Neural cell (in vitro differentiated cells): Measurements from ENCODE around the gene TMCO4. TPM values are rescaled to one million over a fixed set of nuclear protein-coding genes. Genes with fewer than 3 reads are reported as not detected.

Experiments
- H2AFZ ChIP-seq: fragments of 200-600, 300-800 bp; sonication (generic), shearing (Covaris generic); 2 replicates; pipeline ENCODE4 v1.6.0; 2014; ENCODE audit warnings: low read depth, mild to moderate bottlenecking, antibody characterized with exemption, low read length, moderate library complexity
- H3F3A ChIP-seq: fragments of 200-600 bp; shearing (Covaris generic); 2 replicates; pipeline ENCODE4 v1.6.1; 2016; ENCODE audit warnings: mild to moderate bottlenecking, moderate library complexity, mixed read lengths, antibody characterized with exemption, low read length; ENCODE audit not compliant: insufficient read depth, poor library complexity, severe bottlenecking
- H3K27ac ChIP-seq: fragments of 200-600, 300-800 bp; sonication (generic), shearing (Covaris generic); 2 replicates; pipeline ENCODE4 v1.5.1; 2014; ENCODE audit warnings: mild to moderate bottlenecking, low read length, moderate library complexity
- H3K27me3 ChIP-seq: fragments of 300-800, 200-600 bp; sonication (generic), shearing (Covaris generic); 2 replicates; pipeline ENCODE4 v1.6.0; 2014; ENCODE audit warnings: mild to moderate bottlenecking, low read depth, low read length, moderate library complexity; ENCODE audit not compliant: insufficient read depth
- H3K36me3 ChIP-seq: fragments of 300-800, 200-600 bp; sonication (generic), shearing (Covaris generic); 2 replicates; pipeline ENCODE4 v1.5.1; 2014; ENCODE audit warnings: mild to moderate bottlenecking, antibody characterized with exemption, low read length, moderate library complexity; ENCODE audit not compliant: insufficient read depth
- H3K4me2 ChIP-seq: fragments of 300-800, 200-600 bp; sonication (generic), shearing (Covaris generic); 2 replicates; pipeline ENCODE4 v1.6.0; 2014; ENCODE audit warnings: mild to moderate bottlenecking, low read length
- H3K4me3 ChIP-seq: fragments of 300-800, 200-600 bp; sonication (generic), shearing (Covaris generic); 2 replicates; pipeline ENCODE4 v1.5.1; 2014; ENCODE audit warnings: mild to moderate bottlenecking, low read length, moderate library complexity
- H3K79me2 ChIP-seq: fragments of 200-600 bp; shearing (Covaris generic); replicated peaks from 2 replicates; pipeline ENCODE4 v1.6.0; 2014; ENCODE audit warnings: mild to moderate bottlenecking, low read length, moderate library complexity; ENCODE audit not compliant: insufficient read depth
- H3K9ac ChIP-seq: fragments of 300-800, 200-600 bp; sonication (generic), shearing (Covaris generic); 2 replicates; pipeline ENCODE4 v1.6.1; 2016; ENCODE audit warnings: mild to moderate bottlenecking, low read length, mixed read lengths
- H3K9me2 ChIP-seq: fragments of 200-600 bp; shearing (Covaris generic); 2 replicates; pipeline ENCODE4 v1.6.1; 2016; ENCODE audit warnings: mild to moderate bottlenecking, low read length, mixed read lengths; ENCODE audit not compliant: insufficient read depth
- H3K9me3 ChIP-seq: fragments of 200-600, 300-800 bp; sonication (generic), shearing (Covaris generic); 2 replicates; pipeline ENCODE4 v1.6.1; 2016; ENCODE audit warnings: mild to moderate bottlenecking, mixed run types, low read length, moderate library complexity, mixed read lengths
- H4K20me1 ChIP-seq: fragments of 200-600 bp; shearing (Covaris generic); 2 replicates; pipeline ENCODE4 v1.6.1; 2016; ENCODE audit warnings: mild to moderate bottlenecking, mixed run types; ENCODE audit not compliant: insufficient read depth
- CTCF ChIP-seq: fragments of 450-650 bp; IDR thresholded peaks from 2 replicates; pipeline ENCODE4 v1.5.1; 2014; ENCODE audit warnings: antibody characterized with exemption, mild to moderate bottlenecking, moderate library complexity; ENCODE audit not compliant: poor library complexity, severe bottlenecking
- EP300 ChIP-seq: fragments of 450-650 bp; conservative IDR thresholded peaks from 2 replicates; pipeline ENCODE4 v1.6.1; 2014; ENCODE audit warnings: antibody characterized with exemption, mild to moderate bottlenecking, moderate library complexity; ENCODE audit not compliant: poor library complexity, severe bottlenecking
- EZH2 ChIP-seq: fragments of 200-600, 300-800 bp; shearing (Covaris generic), sonication (generic); IDR thresholded peaks from 2 replicates; pipeline ENCODE4 v1.6.1; 2014; ENCODE audit warnings: antibody characterized with exemption, low read length, borderline replicate concordance, mild to moderate bottlenecking; ENCODE audit not compliant: insufficient read depth, poor library complexity, severe bottlenecking
- MXI1 ChIP-seq: fragments of 450-650 bp; conservative IDR thresholded peaks from 2 replicates; pipeline ENCODE4 v1.6.1; 2014; ENCODE audit warnings: antibody characterized with exemption, mild to moderate bottlenecking; ENCODE audit not compliant: poor library complexity, severe bottlenecking
- POLR2AphosphoS5 ChIP-seq: IDR thresholded peaks from 2 replicates; pipeline ENCODE4 v1.6.1; 2012
- RAD21 ChIP-seq: fragments of 450-650 bp; conservative IDR thresholded peaks from 2 replicates; pipeline ENCODE4 v1.6.1; 2014; ENCODE audit warnings: antibody characterized with exemption, mild to moderate bottlenecking, moderate library complexity
- REST ChIP-seq: IDR thresholded peaks from 2 replicates; pipeline ENCODE4 v1.6.1; 2012; ENCODE audit warnings: borderline replicate concordance
- SMC3 ChIP-seq: fragments of 450-650 bp; conservative IDR thresholded peaks from 2 replicates; pipeline ENCODE4 v1.6.1; 2014; ENCODE audit warnings: antibody characterized with exemption, mild to moderate bottlenecking, moderate library complexity; ENCODE audit not compliant: poor library complexity
- TAF1 ChIP-seq: IDR thresholded peaks from 2 replicates; pipeline ENCODE4 v1.6.1; 2012; ENCODE audit warnings: low read depth
- polyA plus RNA-seq: library from polyadenylated mRNA; depleted of rRNA; stranded (reverse); fragments of >200 nt; gene quantifications from 2 replicates; pipeline ENCODE4 v1.2.3, GENCODE V29; 2014

The TMCO4 gene
- polyA plus RNA-seq, 1 donor from 2014 or later, result not detected

- no peaks in the 10 kb centered on the region for H4K20me1 ChIP-seq
- no peaks in the 10 kb centered on the region for H3K36me3 ChIP-seq
- no peaks in the 10 kb centered on the region for H3K9me3 ChIP-seq
- no peak overlapping the region for H3K4me3 ChIP-seq
- H3F3A ChIP-seq, result no peaks in the 10 kb centered on the region
- H3K27me3 ChIP-seq, result no peaks in the 10 kb centered on the region
- no peaks in the 10 kb centered on the region for H3K79me2 ChIP-seq
- H2AFZ ChIP-seq, result no peak overlapping the region
- TF ChIP-seq POLR2AphosphoS5, result no peak
- TF ChIP-seq MXI1, result no peak
- TF ChIP-seq SMC3, result no peak
- TF ChIP-seq EP300, result no peak
- no peak for TF ChIP-seq RAD21
- TF ChIP-seq REST, result no peak
- no peak for TF ChIP-seq EZH2
- no peak for TF ChIP-seq TAF1
- no peak for TF ChIP-seq CTCF
- H3K9me2 ChIP-seq, result no peaks in the 10 kb centered on the region
- no peak overlapping the region for H3K27ac ChIP-seq
- no peak overlapping the region for H3K9ac ChIP-seq
- no peak overlapping the region for H3K4me2 ChIP-seq
Measured at GRCh38 chr1:19720174-19720573, 79.5 kb downstream of the TMCO4 start.

GRCh38 chr1:19717467-19717866, 82.2 kb downstream of the TMCO4 start:
- no peaks in the 10 kb centered on the region for H3K9me3 ChIP-seq
- H3K4me2 ChIP-seq, result no peak overlapping the region
- H3K79me2 ChIP-seq, result no peaks in the 10 kb centered on the region
- no peak overlapping the region for H3K27ac ChIP-seq
- TF ChIP-seq CTCF (no peak), TAF1 (no peak), SMC3 (no peak), POLR2AphosphoS5 (no peak), RAD21 (no peak), REST (no peak), MXI1 (no peak), EP300 (no peak), EZH2 (no peak)
- no peak overlapping the region for H3K9ac ChIP-seq
- H3K27me3 ChIP-seq, result no peaks in the 10 kb centered on the region
- H3K36me3 ChIP-seq, result no peaks in the 10 kb centered on the region
- H4K20me1 ChIP-seq, result no peaks in the 10 kb centered on the region
- H3F3A ChIP-seq, result no peaks in the 10 kb centered on the region
- H2AFZ ChIP-seq, result no peak overlapping the region
- no peaks in the 10 kb centered on the region for H3K9me2 ChIP-seq
- no peak overlapping the region for H3K4me3 ChIP-seq
